IMR-90 (cell line): Measurements from ENCODE around the gene PES1. TPM values are rescaled to one million over a fixed set of nuclear protein-coding genes. Genes with fewer than 3 reads are reported as not detected.

Experiments
- ATAC-seq: fragments of 200-7000 bp; cut with Tn5 transposase; 2 replicates; pipeline ENCODE4 v1.9.1; 2020; ENCODE audit warnings: low read depth, mild to moderate bottlenecking, moderate library complexity
- BruUV-seq: library from RNA; stranded (reverse); fragments of 400-500 nt; replicated peaks from 2 replicates; lab custom pipeline; 2021; lab: Mats Ljungman, UMichigan
- CTCF ChIA-PET: fragments of 300-600 bp; formaldehyde crosslinking; extraction: SDS; loops from one replicate; lab custom pipeline; 2021; ENCODE audit warnings: antibody characterized with exemption; lab: Yijun Ruan, JAX
- POLR2A ChIA-PET: fragments of 300-600 bp; sonication (Branson Sonifier 250); formaldehyde crosslinking; loops from one replicate; lab custom pipeline; 2022; ENCODE audit warnings: antibody characterized with exemption; ENCODE audit not compliant: unreplicated experiment; lab: Charles Lee
- DNase-seq: peaks from one replicate; pipeline ENCODE4 v3.0.0; 2013
- H2AFZ ChIP-seq: replicated peaks from 2 replicates; pipeline ENCODE3; 2013; ENCODE audit warnings: low read length, mild to moderate bottlenecking; ENCODE audit not compliant: poor library complexity
- H2AK5ac ChIP-seq: 2 replicates; pipeline ENCODE4 v1.6.1; 2013; ENCODE audit warnings: low read depth, low read length, inconsistent platforms
- H2AK9ac ChIP-seq: replicated peaks from 2 replicates; pipeline ENCODE3; 2013; ENCODE audit warnings: mild to moderate bottlenecking, low read depth, low read length, moderate library complexity; ENCODE audit not compliant: poor library complexity
- H2BK120ac ChIP-seq: 2 replicates; pipeline ENCODE4 v1.6.1; 2013; ENCODE audit warnings: low read depth, low read length, inconsistent platforms
- H2BK15ac ChIP-seq: 3 replicates; pipeline ENCODE4 v1.6.1; 2013; ENCODE audit warnings: low read depth, low read length, inconsistent platforms
- H2BK20ac ChIP-seq: 2 replicates; pipeline ENCODE4 v1.6.1; 2013; ENCODE audit warnings: low read depth, mild to moderate bottlenecking, inconsistent platforms, low read length, moderate library complexity
- H2BK5ac ChIP-seq: 2 replicates; pipeline ENCODE4 v1.6.1; 2013; ENCODE audit warnings: mild to moderate bottlenecking, low read depth, low read length, inconsistent platforms; ENCODE audit not compliant: poor library complexity, severe bottlenecking
- H3K14ac ChIP-seq: replicated peaks from 2 replicates; pipeline ENCODE4 v1.6.1; 2013; ENCODE audit warnings: low read depth, low read length, inconsistent platforms
- H3K18ac ChIP-seq: 2 replicates; pipeline ENCODE4 v1.6.1; 2013; ENCODE audit warnings: low read depth, low read length, control low read depth
- H3K23ac ChIP-seq: 2 replicates; pipeline ENCODE4 v1.6.1; 2013; ENCODE audit warnings: low read depth, low read length, inconsistent platforms
- H3K27ac ChIP-seq: 2 replicates; pipeline ENCODE4 v1.5.1; 2013; ENCODE audit warnings: mild to moderate bottlenecking, control low read depth, low read length; ENCODE audit not compliant: insufficient read depth
- H3K27me3 ChIP-seq: 2 replicates; pipeline ENCODE4 v1.6.1; 2013; ENCODE audit warnings: low read length; ENCODE audit not compliant: control insufficient read depth, insufficient read depth
- H3K36me3 ChIP-seq: 2 replicates; pipeline ENCODE4 v1.6.1; 2013; ENCODE audit warnings: low read length, mixed read lengths; ENCODE audit not compliant: control insufficient read depth, insufficient read depth
- H3K4ac ChIP-seq: 2 replicates; pipeline ENCODE4 v1.6.1; 2013; ENCODE audit warnings: low read depth, low read length, inconsistent platforms
- H3K4me1 ChIP-seq: 2 replicates; pipeline ENCODE4 v1.6.1; 2013; ENCODE audit warnings: low read length, mixed read lengths; ENCODE audit not compliant: control insufficient read depth, insufficient read depth
- H3K4me2 ChIP-seq: 2 replicates; pipeline ENCODE4 v1.6.1; 2013; ENCODE audit warnings: low read depth, mild to moderate bottlenecking, control low read depth, low read length, moderate library complexity
- H3K4me3 ChIP-seq: 2 replicates; pipeline ENCODE4 v1.5.1; 2013; ENCODE audit warnings: low read depth, mild to moderate bottlenecking, control low read depth, low read length, moderate library complexity; ENCODE audit not compliant: insufficient read depth
- H3K56ac ChIP-seq: 2 replicates; pipeline ENCODE4 v1.6.1; 2013; ENCODE audit warnings: low read length, inconsistent platforms; ENCODE audit not compliant: insufficient read depth; ENCODE audit errors: extremely low read depth
- H3K79me1 ChIP-seq, 2 experiments: 2 replicates each; pipeline ENCODE4 v1.6.1; 2013; ENCODE audit warnings: low read length in 2 of 2, inconsistent platforms in 1 of 2, low read depth in 1 of 2
- H3K9ac ChIP-seq: 2 replicates; pipeline ENCODE4 v1.6.1; 2013; ENCODE audit warnings: low read depth, low read length, control low read depth
- H3K9me1 ChIP-seq: 2 replicates; pipeline ENCODE4 v1.6.1; 2013; ENCODE audit warnings: low read length, inconsistent platforms; ENCODE audit not compliant: insufficient read depth
- H3K9me3 ChIP-seq: 2 replicates; pipeline ENCODE4 v1.6.1; 2013; ENCODE audit warnings: low read length; ENCODE audit not compliant: control insufficient read depth, insufficient read depth
- H4K20me1 ChIP-seq: 2 replicates; pipeline ENCODE4 v1.6.1; 2013; ENCODE audit warnings: low read length, inconsistent platforms; ENCODE audit not compliant: insufficient read depth
- H4K5ac ChIP-seq: 2 replicates; pipeline ENCODE4 v1.6.1; 2013; ENCODE audit warnings: mild to moderate bottlenecking, low read depth, low read length, control low read depth
- H4K8ac ChIP-seq, 2 experiments: 2 replicates each; pipeline ENCODE4 v1.6.1; 2013; ENCODE audit warnings: low read depth in 2 of 2, low read length in 2 of 2, control low read depth in 1 of 2, inconsistent platforms in 1 of 2
- H4K91ac ChIP-seq: 2 replicates; pipeline ENCODE4 v1.6.1; 2013; ENCODE audit warnings: low read depth, low read length, inconsistent platforms; ENCODE audit not compliant: insufficient read depth
- CEBPB ChIP-seq: IDR thresholded peaks from 2 replicates; pipeline ENCODE4 v1.6.1; 2012; ENCODE audit warnings: low read depth, low read length, improper control_type of control experiment
- CHD1 ChIP-seq: IDR thresholded peaks from 2 replicates; pipeline ENCODE4 v1.6.1; 2012; ENCODE audit warnings: low read depth, low read length, improper control_type of control experiment
- FOS ChIP-seq: fragments of 150-350 bp; IDR thresholded peaks from 2 replicates; pipeline ENCODE4 v1.6.1; 2016; ENCODE audit warnings: low read depth, low read length
- MAFK ChIP-seq: IDR thresholded peaks from 2 replicates; pipeline ENCODE4 v1.6.1; 2012; ENCODE audit warnings: low read depth, low read length, improper control_type of control experiment
- MAZ ChIP-seq: IDR thresholded peaks from 2 replicates; pipeline ENCODE4 v1.6.1; 2012; ENCODE audit warnings: low read depth, mild to moderate bottlenecking, low read length, improper control_type of control experiment, moderate library complexity, borderline replicate concordance
- NFE2L2 ChIP-seq: fragments of 150-350 bp; IDR thresholded peaks from 2 replicates; pipeline ENCODE4 v1.6.1; 2016; ENCODE audit warnings: low read depth, mild to moderate bottlenecking, low read length
- POLR2A ChIP-seq: IDR thresholded peaks from 2 replicates; pipeline ENCODE4 v1.6.1; 2012; ENCODE audit warnings: mild to moderate bottlenecking, low read depth, low read length
- RAD21 ChIP-seq: IDR thresholded peaks from 2 replicates; pipeline ENCODE4 v1.6.1; 2012; ENCODE audit warnings: low read length, improper control_type of control experiment
- RCOR1 ChIP-seq: IDR thresholded peaks from 2 replicates; pipeline ENCODE4 v1.6.1; 2012; ENCODE audit warnings: mild to moderate bottlenecking, low read length, improper control_type of control experiment; ENCODE audit not compliant: insufficient replicate concordance
- RFX5 ChIP-seq: IDR thresholded peaks from 2 replicates; pipeline ENCODE4 v1.8.0; 2012; ENCODE audit warnings: low read depth, mild to moderate bottlenecking, low read length, moderate library complexity
- SMC3 ChIP-seq: fragments of 150-350 bp; IDR thresholded peaks from 2 replicates; pipeline ENCODE4 v1.6.1; 2016; ENCODE audit warnings: low read depth, mild to moderate bottlenecking, antibody characterized with exemption, low read length, moderate library complexity
- WGBS, 2 experiments: methylation state at CpG; one replicate each; pipeline versions ENCODE4 v1.1.5 to v1.1.7; 2013; ENCODE audit warnings: missing lambda C conversion rate in 2 of 2; ENCODE audit not compliant: insufficient read length in 1 of 2; ENCODE audit errors: extremely low coverage in 2 of 2; 5-methylcytosine and 5-hydroxymethylcytosine counted together
- dilution Hi-C: fragments of 300-500 bp; cut with HindIII; formaldehyde crosslinking; loops from one replicate; pipeline ENCODE4 v1.14.3; 2018; ENCODE audit warnings: low sequenced_read_pairs; ENCODE audit not compliant: unreplicated experiment
- in situ Hi-C: fragments of 300-500 bp; cut with MboI; formaldehyde crosslinking; loops from 3 replicates; pipeline ENCODE4 v1.14.3; 2019; ENCODE audit warnings: low sequenced_read_pairs, inconsistent platforms, mixed read lengths
- intact Hi-C: fragments of 100-400 bp; cut with micrococcal nuclease; formaldehyde crosslinking; loops from 2 replicates; pipeline ENCODE4 v1.10.0; 2022
- polyA plus RNA-seq, 3 experiments: library from polyadenylated mRNA; depleted of rRNA; stranded (reverse); fragments of >200 nt; gene quantifications; 2 replicates each; pipeline ENCODE4 v1.2.3, GENCODE V29; 2012; ENCODE audit warnings: low replicate concordance in 1 of 3
- total RNA-seq: library from RNA; depleted of rRNA; stranded (reverse); fragments of >200 nt; gene quantifications from 2 replicates; pipeline ENCODE4 v1.2.3, GENCODE V29; 2012
- TF ChIP-seq, protein P1 (sequence below): fragments of 150-350 bp; IDR thresholded peaks from 2 replicates; pipeline ENCODE4 v1.6.1; 2016; ENCODE audit warnings: low read depth, mild to moderate bottlenecking, low read length, moderate library complexity, borderline replicate concordance
- TF ChIP-seq, protein P2 (sequence below): conservative IDR thresholded peaks from 2 replicates; pipeline ENCODE4 v1.5.1; 2012; ENCODE audit warnings: mild to moderate bottlenecking, low read depth, low read length, improper control_type of control experiment

Gene PES1
- total and polyA plus RNA-seq, 2 of the 4 experiments (the other 2 are of a cell fraction): 120 to 142 TPM

DNA sequence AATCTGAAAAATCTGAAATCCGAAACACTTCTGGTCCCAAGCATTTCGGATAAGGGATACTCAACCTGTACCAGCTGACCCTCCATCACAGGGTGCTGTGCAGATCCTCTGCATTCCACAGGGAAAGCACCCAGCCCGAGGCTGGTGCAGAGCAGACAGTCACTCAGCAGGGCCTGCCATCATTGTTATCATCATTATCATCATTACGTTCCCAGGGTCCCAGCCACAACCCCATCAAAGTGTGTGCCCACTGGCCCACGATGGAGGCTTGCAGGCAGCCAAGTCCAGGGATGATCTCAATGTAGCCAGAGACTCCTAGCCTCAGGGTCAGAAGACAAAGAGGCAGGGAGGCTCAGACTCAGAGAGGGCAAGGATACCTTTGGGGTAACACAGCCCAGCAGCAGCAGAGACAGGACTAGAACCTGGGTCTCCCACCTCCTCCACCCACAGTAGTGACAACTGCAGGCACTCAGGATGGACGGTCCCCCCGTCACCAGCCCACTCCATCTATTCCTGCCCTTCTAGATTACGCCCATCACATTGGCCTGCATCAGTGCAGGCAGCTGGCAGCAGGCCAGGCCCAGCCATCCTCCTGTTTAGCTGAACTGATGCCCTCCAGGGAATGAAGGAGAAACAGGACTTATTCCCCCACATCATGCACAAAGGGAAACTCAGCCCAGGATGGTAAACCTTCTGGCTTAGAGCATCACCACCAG lies 27.5 kb downstream of the PES1 start:
- DNase-seq (no peak), ATAC-seq (no peak)
- ChIA-PET CTCF (interaction anchor here (0.6 kb wide), 1 partner anchor 127 kb away, joined by 4 read pairs; no protein-coding TSS in a partner anchor), POLR2A (no interaction called here)
- Histone ChIP-seq H3K27me3 (peaks cover 46% of the 10 kb centered on the region), H3K9me1 (no peaks in the 10 kb centered on the region), H4K5ac (no peak overlapping the region), H3K18ac (no peak overlapping the region), H2AK9ac (no peak overlapping the region), H3K56ac (no peak overlapping the region), H3K4me2 (no peak overlapping the region), H2BK15ac (no peak overlapping the region), H2BK5ac (no peak overlapping the region), H2AK5ac (no peak overlapping the region), H4K91ac (no peak overlapping the region), H3K9me3 (no peaks in the 10 kb centered on the region), H3K4me1 (no peaks in the 10 kb centered on the region), H2BK120ac (no peak overlapping the region), H3K4ac (no peak overlapping the region), H4K20me1 (no peaks in the 10 kb centered on the region), H2BK20ac (no peak overlapping the region), H3K79me1 (no peaks in the 10 kb centered on the region), H4K8ac (no peak overlapping the region), H2AFZ (no peak overlapping the region), H3K23ac (no peak overlapping the region), H3K27ac (no peak overlapping the region), H3K14ac (no peak overlapping the region), H3K36me3 (no peaks in the 10 kb centered on the region), H3K9ac (no peak overlapping the region), H3K4me3 (no peak overlapping the region)
- intact Hi-C loops: loop anchor here (1.0 kb wide), 1 partner anchor 23 kb away; no protein-coding TSS in a partner anchor
- WGBS, 2 experiments: 54% methylated on average over 5 of the region's 8 CpGs; no CpG with 5 or more reads in 1 of the 2 experiments
- dilution Hi-C loops: no loop called here
- no TSS peak for BruUV-seq
- in situ Hi-C loops: no loop called here
- no peak for TF ChIP-seq NFE2L2
- no peak for TF ChIP-seq MAFK
- no peak for TF ChIP-seq RFX5
- no peak for TF ChIP-seq POLR2A
- no peak for TF ChIP-seq CEBPB
- TF ChIP-seq, protein P1, sequence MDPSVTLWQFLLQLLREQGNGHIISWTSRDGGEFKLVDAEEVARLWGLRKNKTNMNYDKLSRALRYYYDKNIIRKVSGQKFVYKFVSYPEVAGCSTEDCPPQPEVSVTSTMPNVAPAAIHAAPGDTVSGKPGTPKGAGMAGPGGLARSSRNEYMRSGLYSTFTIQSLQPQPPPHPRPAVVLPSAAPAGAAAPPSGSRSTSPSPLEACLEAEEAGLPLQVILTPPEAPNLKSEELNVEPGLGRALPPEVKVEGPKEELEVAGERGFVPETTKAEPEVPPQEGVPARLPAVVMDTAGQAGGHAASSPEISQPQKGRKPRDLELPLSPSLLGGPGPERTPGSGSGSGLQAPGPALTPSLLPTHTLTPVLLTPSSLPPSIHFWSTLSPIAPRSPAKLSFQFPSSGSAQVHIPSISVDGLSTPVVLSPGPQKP: no peak
- TF ChIP-seq RCOR1: no peak
- no peak for TF ChIP-seq MAZ
- no peak for TF ChIP-seq FOS
- TF ChIP-seq SMC3: no peak
- TF ChIP-seq RAD21: no peak
- TF ChIP-seq CHD1: no peak
- TF ChIP-seq, protein P2, sequence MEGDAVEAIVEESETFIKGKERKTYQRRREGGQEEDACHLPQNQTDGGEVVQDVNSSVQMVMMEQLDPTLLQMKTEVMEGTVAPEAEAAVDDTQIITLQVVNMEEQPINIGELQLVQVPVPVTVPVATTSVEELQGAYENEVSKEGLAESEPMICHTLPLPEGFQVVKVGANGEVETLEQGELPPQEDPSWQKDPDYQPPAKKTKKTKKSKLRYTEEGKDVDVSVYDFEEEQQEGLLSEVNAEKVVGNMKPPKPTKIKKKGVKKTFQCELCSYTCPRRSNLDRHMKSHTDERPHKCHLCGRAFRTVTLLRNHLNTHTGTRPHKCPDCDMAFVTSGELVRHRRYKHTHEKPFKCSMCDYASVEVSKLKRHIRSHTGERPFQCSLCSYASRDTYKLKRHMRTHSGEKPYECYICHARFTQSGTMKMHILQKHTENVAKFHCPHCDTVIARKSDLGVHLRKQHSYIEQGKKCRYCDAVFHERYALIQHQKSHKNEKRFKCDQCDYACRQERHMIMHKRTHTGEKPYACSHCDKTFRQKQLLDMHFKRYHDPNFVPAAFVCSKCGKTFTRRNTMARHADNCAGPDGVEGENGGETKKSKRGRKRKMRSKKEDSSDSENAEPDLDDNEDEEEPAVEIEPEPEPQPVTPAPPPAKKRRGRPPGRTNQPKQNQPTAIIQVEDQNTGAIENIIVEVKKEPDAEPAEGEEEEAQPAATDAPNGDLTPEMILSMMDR: no peak
